ENCODE measurements around the gene MFAP3.

GRCh38 chr5:154059583-154059982, 20.8 kb downstream of the MFAP3 start:
- no peak for TF ChIP-seq CTCF (IDR thresholded peaks at IDR 0.05)
- TF ChIP-seq EP300 (IDR thresholded peaks at IDR 0.05): no peak
- no peak for TF ChIP-seq POLR2A (IDR thresholded peaks at IDR 0.05)

All from ovary (tissue), 3 donors.